GM08714 (cell line): Measurements from ENCODE around the gene SSR3.

Experiments
- H3K4me3 ChIP-seq: fragments of 200-500 bp; sonication (Bioruptor generic); 2 replicates; pipeline ENCODE4 v1.5.1; 2014; ENCODE audit warnings: mild to moderate bottlenecking, low read length, inconsistent platforms
- ZNF274 ChIP-seq: IDR thresholded peaks from 2 replicates; pipeline ENCODE4 v1.6.1; 2012; ENCODE audit warnings: mild to moderate bottlenecking, low read depth, low read length

The SSR3 gene

GRCh38 chr3:156509189-156510174, 45.4 kb downstream of the SSR3 start:
- no peak overlapping the region for H3K4me3 ChIP-seq
- no peak for TF ChIP-seq ZNF274

- TF ChIP-seq ZNF274: no peak
- H3K4me3 ChIP-seq: no peak overlapping the region
These were observed 47.6 kb downstream of the SSR3 start for GRCh38 chr3:156507285-156507684.

- no peak for TF ChIP-seq ZNF274
- H3K4me3 ChIP-seq: no peak overlapping the region
These were observed 56.6 kb downstream of the SSR3 start for GRCh38 chr3:156498307-156498706.

GRCh38 chr3:156497326-156497725, 57.6 kb downstream of the SSR3 start:
- no peak for TF ChIP-seq ZNF274
- no peak overlapping the region for H3K4me3 ChIP-seq

GRCh38 chr3:156495816-156496215, 59.1 kb downstream of the SSR3 start:
- TF ChIP-seq ZNF274: no peak
- H3K4me3 ChIP-seq: no peak overlapping the region

DNA sequence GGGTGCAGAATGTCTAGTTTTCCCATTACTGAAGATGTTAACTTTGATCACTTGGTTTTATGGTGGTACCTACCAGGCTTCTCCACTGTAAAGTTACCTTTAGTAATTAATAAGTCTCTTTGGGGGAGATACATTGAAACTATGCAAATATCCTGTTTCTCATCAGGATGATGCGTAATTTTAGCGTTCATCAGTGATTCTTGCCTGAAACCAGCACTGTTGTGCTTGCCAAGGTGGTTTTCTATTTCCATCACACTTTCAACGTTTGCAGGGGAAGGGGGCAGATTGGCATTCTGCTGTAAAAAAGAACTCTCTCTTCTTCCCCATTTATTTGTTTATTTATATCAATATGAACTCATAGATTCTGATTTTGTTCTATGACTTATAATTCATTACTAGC, 61.0 kb downstream of the SSR3 start:
- no peak overlapping the region for H3K4me3 ChIP-seq

GRCh38 chr3:156492801-156493261, 62.1 kb downstream of the SSR3 start:
- TF ChIP-seq ZNF274: no peak
- H3K4me3 ChIP-seq: no peak overlapping the region

More for the DNA sequence above, 61.0 kb downstream of the SSR3 start:
- no peak for TF ChIP-seq ZNF274

GRCh38 chr3:156491192-156491591, 63.7 kb downstream of the SSR3 start:
- no peak for TF ChIP-seq ZNF274
- no peak overlapping the region for H3K4me3 ChIP-seq
